ENCODE data around the gene EXOC3.

DNA sequence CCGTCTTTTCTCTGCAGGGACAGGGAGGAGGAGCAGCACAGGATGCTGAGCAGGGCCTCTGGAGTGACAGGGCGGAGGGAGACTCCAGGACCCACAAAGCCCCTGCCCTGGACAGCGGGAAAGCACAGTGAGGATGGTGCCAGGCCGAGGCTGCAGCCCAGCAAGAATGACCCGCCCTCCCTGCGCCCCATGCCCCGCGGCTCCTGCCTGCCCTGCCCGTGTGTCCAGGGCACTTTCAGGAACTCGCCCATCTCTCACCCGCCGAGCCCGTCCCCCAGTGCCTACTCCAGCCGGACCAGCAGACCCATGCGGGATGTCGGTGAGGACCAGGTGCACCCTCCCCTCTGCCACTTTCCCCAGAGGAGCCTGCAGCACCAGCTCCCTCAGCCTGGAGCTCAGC is 9.1 kb upstream of the EXOC3 start:
- TF ChIP-seq POLR2A (IDR thresholded peaks at IDR 0.05; ENCODE audit: low read depth, low read length) (no peak), TAF1 (IDR thresholded peaks at IDR 0.05; ENCODE audit: borderline replicate concordance, low read depth, low read length) (no peak)
